ENCODE data around the gene FBXO31. TPM values are rescaled to one million over a fixed set of nuclear protein-coding genes. Genes with fewer than 3 reads are reported as not detected.

The FBXO31 gene
- total RNA-seq, 1 donor from 2014 or later: 26.2 TPM

DNA sequence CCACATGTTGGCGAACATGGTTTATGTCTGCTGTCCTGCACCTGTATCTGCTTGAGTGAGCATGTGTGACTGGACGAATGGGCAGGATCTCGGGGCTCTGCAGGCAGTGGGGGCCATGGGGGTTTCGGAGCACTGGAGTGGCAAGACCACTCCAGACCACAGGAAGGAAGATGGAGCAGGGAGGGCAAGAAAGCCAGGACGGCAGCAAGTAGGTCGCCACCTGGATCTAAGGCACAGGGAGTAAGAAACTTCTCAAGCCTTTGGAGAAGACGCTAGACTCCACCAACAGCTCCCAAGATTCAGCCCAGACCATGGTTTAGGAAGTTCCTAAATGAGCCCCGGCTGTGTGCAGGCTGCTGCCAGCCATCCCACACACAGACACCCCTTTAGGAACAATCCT lies 33.5 kb downstream of the FBXO31 start:
- TF ChIP-seq, protein P1, sequence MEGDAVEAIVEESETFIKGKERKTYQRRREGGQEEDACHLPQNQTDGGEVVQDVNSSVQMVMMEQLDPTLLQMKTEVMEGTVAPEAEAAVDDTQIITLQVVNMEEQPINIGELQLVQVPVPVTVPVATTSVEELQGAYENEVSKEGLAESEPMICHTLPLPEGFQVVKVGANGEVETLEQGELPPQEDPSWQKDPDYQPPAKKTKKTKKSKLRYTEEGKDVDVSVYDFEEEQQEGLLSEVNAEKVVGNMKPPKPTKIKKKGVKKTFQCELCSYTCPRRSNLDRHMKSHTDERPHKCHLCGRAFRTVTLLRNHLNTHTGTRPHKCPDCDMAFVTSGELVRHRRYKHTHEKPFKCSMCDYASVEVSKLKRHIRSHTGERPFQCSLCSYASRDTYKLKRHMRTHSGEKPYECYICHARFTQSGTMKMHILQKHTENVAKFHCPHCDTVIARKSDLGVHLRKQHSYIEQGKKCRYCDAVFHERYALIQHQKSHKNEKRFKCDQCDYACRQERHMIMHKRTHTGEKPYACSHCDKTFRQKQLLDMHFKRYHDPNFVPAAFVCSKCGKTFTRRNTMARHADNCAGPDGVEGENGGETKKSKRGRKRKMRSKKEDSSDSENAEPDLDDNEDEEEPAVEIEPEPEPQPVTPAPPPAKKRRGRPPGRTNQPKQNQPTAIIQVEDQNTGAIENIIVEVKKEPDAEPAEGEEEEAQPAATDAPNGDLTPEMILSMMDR (IDR thresholded peaks at IDR 0.05): no peak
- peaks cover 32% of the 10 kb centered on the region for H3K36me3 ChIP-seq
- no peaks in the 10 kb centered on the region for H3K27me3 ChIP-seq (ENCODE audit: low read depth)
- peaks cover 7% of the 10 kb centered on the region for H3K4me1 ChIP-seq
- H3K9me3 ChIP-seq: no peaks in the 10 kb centered on the region
- no peak overlapping the region for H3K4me3 ChIP-seq
- H3K27ac ChIP-seq: no peak overlapping the region
- DNase-seq (no peak), ATAC-seq (no peak)
- intact Hi-C loops (cut with DNase I): no loop called here

DNA sequence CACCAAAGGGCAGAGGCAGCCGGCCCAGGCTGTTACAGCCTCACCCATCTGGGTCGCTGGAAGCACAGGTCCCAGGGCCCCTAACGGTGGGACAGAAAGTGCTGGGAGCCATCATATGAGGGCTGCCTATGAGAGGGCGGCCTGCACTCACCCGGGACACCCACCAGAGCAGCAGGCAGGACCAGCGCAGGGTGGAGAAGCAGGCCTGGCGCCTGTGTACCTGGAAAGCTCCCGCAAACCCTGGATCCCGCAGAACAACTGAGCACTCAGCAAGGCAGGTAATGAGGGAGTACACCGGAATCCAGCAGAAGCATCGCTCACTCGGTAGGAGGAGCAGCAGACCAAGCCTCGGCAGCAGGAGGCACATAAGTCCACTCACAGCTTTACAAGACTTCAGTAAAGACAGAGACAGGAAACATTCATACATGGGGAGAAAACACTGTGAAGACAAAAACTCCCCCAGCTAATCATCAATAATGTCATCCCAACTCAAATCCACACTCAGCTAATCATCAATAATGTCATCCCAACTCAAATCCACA lies 34.9 kb downstream of the FBXO31 start:
- no peak overlapping the region for H3K27ac ChIP-seq
- TF ChIP-seq, protein P1 (IDR thresholded peaks at IDR 0.05): no peak
- DNase-seq (no peak), ATAC-seq (no peak)
- peaks cover 7% of the 10 kb centered on the region for H3K4me1 ChIP-seq
- no peaks in the 10 kb centered on the region for H3K27me3 ChIP-seq (ENCODE audit: low read depth)
- intact Hi-C loops (cut with DNase I): no loop called here
- no peaks in the 10 kb centered on the region for H3K9me3 ChIP-seq
- H3K36me3 ChIP-seq: peaks cover 39% of the 10 kb centered on the region
- H3K4me3 ChIP-seq: no peak overlapping the region

DNA sequence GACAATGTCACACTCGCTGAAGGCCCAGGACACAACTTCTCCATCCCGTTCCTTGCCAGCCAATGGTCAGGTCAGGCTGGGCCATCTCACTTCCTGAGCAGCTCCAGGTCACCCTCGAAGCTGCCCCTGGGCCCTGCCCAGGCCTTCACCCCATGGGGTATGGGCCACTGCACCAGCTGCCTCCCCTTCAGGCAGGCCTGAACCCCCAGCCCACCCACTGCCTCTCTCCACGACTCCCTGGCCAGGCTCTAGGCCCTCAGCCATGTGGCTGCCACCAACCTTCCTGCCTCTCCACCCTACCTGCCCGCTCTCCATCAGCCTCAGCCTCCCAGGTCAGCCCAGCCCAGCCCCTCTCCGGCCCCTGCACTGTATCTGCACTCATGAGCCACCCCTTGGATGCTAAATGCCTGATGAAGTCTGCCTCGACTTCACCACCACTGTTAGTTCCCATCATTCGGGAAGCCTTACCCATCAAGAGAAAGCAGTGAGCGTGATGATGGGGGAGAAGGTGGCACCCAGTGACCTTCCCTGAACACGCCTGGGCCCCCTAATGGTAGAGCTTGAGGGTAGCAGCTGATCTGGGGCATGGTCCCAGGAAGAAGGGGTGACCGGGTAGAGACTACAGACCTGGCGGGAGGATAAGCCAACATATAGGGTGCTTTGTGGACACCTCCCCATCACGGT lies 35.5 kb downstream of the FBXO31 start:
- H3K27ac ChIP-seq: no peak overlapping the region
- ATAC-seq: no peak
- H3K27me3 ChIP-seq (ENCODE audit: low read depth): no peaks in the 10 kb centered on the region
- intact Hi-C loops (cut with DNase I): no loop called here
- H3K4me3 ChIP-seq: no peak overlapping the region
- peaks cover 7% of the 10 kb centered on the region for H3K4me1 ChIP-seq
- TF ChIP-seq, protein P1 (IDR thresholded peaks at IDR 0.05): no peak
- no peak for DNase-seq
- H3K9me3 ChIP-seq: no peaks in the 10 kb centered on the region
- H3K36me3 ChIP-seq: peaks cover 42% of the 10 kb centered on the region

- DNase-seq: no peak
Observed at GRCh38 chr16:87346517-87347060, 37.0 kb downstream of the FBXO31 start.

GRCh38 chr16:87345726-87346424 lies 37.7 kb downstream of the FBXO31 start:
- Histone ChIP-seq H3K27me3 (ENCODE audit: low read depth) (no peaks in the 10 kb centered on the region), H3K36me3 (peaks cover 54% of the 10 kb centered on the region), H3K9me3 (no peaks in the 10 kb centered on the region), H3K4me3 (no peak overlapping the region), H3K27ac (peak overlapping the region; percentile 44), H3K4me1 (peaks cover 7% of the 10 kb centered on the region)
- intact Hi-C loops (cut with DNase I): no loop called here
- ATAC-seq: no peak
- TF ChIP-seq, protein P1 (IDR thresholded peaks at IDR 0.05): no peak
- DNase-seq: no peak

More at GRCh38 chr16:87346517-87347060, 37.0 kb downstream of the FBXO31 start:
- no peak overlapping the region for H3K27ac ChIP-seq
- no peaks in the 10 kb centered on the region for H3K9me3 ChIP-seq
- no peaks in the 10 kb centered on the region for H3K27me3 ChIP-seq (ENCODE audit: low read depth)
- no peak for ATAC-seq
- TF ChIP-seq, protein P1 (IDR thresholded peaks at IDR 0.05): no peak
- H3K4me3 ChIP-seq: no peak overlapping the region
- peaks cover 7% of the 10 kb centered on the region for H3K4me1 ChIP-seq
- peaks cover 50% of the 10 kb centered on the region for H3K36me3 ChIP-seq
- intact Hi-C loops (cut with DNase I): no loop called here

All from lower lobe of right lung (tissue), 2 donors.